Ascending aorta (tissue), 2 donors: ENCODE data around the gene PARD3B. TPM values are rescaled to one million over a fixed set of nuclear protein-coding genes. Genes with fewer than 3 reads are reported as not detected.

Experiments used
- DNase-seq, 2 donors: peaks; one replicate each; pipeline ENCODE4 v3.0.0-alpha.2; 2019; ENCODE audit warnings: low spot score in 2 of 2
- H3K27ac ChIP-seq, 2 donors: fragments of 200-600 bp; sonication (generic); one replicate each; pipeline ENCODE4 v1.5.1; 2016 to 2017; ENCODE audit warnings: mild to moderate bottlenecking in 1 of 2
- H3K27me3 ChIP-seq: fragments of 200-600 bp; sonication (generic); one replicate; pipeline ENCODE4 v1.5.1; 2017
- H3K36me3 ChIP-seq, 2 donors: fragments of 200-600 bp; sonication (generic); one replicate each; pipeline ENCODE4 v1.5.1; 2016
- H3K4me1 ChIP-seq, 2 donors: fragments of 200-600 bp; sonication (generic); one replicate each; pipeline ENCODE4 v1.5.1; 2016 to 2017; ENCODE audit warnings: mild to moderate bottlenecking in 1 of 2
- H3K4me3 ChIP-seq, 2 donors: fragments of 200-600 bp; sonication (generic); one replicate each; pipeline ENCODE4 v1.5.1; 2016 to 2017; ENCODE audit warnings: mild to moderate bottlenecking in 1 of 2
- H3K9me3 ChIP-seq, 2 donors: fragments of 200-600 bp; sonication (generic); one replicate each; pipeline ENCODE4 v1.5.1; 2016
- intact Hi-C: fragments of 100-400 bp; cut with DNase I; formaldehyde crosslinking; loops from one replicate; pipeline ENCODE4 v1.15.1; 2023
- total RNA-seq: library from RNA; depleted of rRNA; stranded (reverse); fragments of >200 nt; gene quantifications from one replicate; pipeline ENCODE4 v1.1.0, GENCODE V29; 2016
- TF ChIP-seq, protein P1 (sequence below), 3 experiments: fragments of 200-600 bp in 2 of 3; fragments of 450-650 bp in 1 of 3; sonication (generic) in 2 of 3; IDR thresholded peaks; one replicate each; pipeline ENCODE4 v1.5.1; 2016 to 2019; ENCODE audit warnings: antibody characterized with exemption in 3 of 3, mild to moderate bottlenecking in 1 of 3, moderate library complexity in 1 of 3

Gene PARD3B
- total RNA-seq, 1 donor from 2014 or later, result 9.5 TPM

DNA sequence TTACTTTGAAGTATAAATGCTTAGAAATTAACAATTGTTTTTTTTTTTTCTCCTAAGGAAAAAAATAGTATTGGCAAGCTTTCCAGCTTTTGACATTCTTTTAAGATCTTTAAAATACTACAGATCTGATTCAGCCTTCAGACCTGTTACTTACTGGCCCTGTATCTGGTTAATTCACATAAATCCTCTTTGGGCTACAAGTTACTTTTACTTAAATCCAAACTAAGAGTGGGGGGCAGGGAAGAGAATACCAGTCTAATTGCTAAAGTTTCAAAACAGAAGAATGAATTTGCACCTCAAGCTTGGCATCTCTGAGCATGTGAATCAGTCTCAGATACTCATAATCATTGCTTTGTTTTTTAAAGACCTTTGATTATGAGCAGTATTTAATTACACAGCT is 386.3 kb downstream of the PARD3B start:
- H3K36me3 ChIP-seq, result no peaks in the 10 kb centered on the region
- no peak for DNase-seq
- TF ChIP-seq, protein P1, sequence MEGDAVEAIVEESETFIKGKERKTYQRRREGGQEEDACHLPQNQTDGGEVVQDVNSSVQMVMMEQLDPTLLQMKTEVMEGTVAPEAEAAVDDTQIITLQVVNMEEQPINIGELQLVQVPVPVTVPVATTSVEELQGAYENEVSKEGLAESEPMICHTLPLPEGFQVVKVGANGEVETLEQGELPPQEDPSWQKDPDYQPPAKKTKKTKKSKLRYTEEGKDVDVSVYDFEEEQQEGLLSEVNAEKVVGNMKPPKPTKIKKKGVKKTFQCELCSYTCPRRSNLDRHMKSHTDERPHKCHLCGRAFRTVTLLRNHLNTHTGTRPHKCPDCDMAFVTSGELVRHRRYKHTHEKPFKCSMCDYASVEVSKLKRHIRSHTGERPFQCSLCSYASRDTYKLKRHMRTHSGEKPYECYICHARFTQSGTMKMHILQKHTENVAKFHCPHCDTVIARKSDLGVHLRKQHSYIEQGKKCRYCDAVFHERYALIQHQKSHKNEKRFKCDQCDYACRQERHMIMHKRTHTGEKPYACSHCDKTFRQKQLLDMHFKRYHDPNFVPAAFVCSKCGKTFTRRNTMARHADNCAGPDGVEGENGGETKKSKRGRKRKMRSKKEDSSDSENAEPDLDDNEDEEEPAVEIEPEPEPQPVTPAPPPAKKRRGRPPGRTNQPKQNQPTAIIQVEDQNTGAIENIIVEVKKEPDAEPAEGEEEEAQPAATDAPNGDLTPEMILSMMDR (IDR thresholded peaks at IDR 0.05), result no peak
- no peak overlapping the region for H3K4me3 ChIP-seq
- H3K9me3 ChIP-seq, result no peaks in the 10 kb centered on the region
- intact Hi-C loops, result no loop called here
- no peaks in the 10 kb centered on the region for H3K27me3 ChIP-seq
- no peak overlapping the region for H3K27ac ChIP-seq
- H3K4me1 ChIP-seq, result no peaks in the 10 kb centered on the region

GRCh38 chr2:204933735-204934374 is 388.6 kb downstream of the PARD3B start:
- no peaks in the 10 kb centered on the region for H3K36me3 ChIP-seq
- no peaks in the 10 kb centered on the region for H3K27me3 ChIP-seq
- H3K4me1 ChIP-seq, result no peaks in the 10 kb centered on the region
- no peak overlapping the region for H3K4me3 ChIP-seq
- H3K27ac ChIP-seq, result no peak overlapping the region
- H3K9me3 ChIP-seq, result no peaks in the 10 kb centered on the region
- TF ChIP-seq, protein P1 (IDR thresholded peaks at IDR 0.05), result no peak
- intact Hi-C loops, result no loop called here
- DNase-seq, result no peak

- Histone ChIP-seq H3K4me3 (no peak overlapping the region), H3K27me3 (no peaks in the 10 kb centered on the region), H3K9me3 (peaks cover 0 to 6% of the 10 kb centered on the region in 2 donors), H3K4me1 (no peaks in the 10 kb centered on the region), H3K27ac (no peak overlapping the region), H3K36me3 (no peaks in the 10 kb centered on the region)
- intact Hi-C loops, result no loop called here
- TF ChIP-seq, protein P1 (IDR thresholded peaks at IDR 0.05), result no peak
- no peak for DNase-seq
Observed at GRCh38 chr2:204944927-204945326, 399.7 kb downstream of the PARD3B start.

GRCh38 chr2:204945376-204945775 is 400.1 kb downstream of the PARD3B start:
- H3K4me1 ChIP-seq, result no peaks in the 10 kb centered on the region
- intact Hi-C loops, result no loop called here
- no peak overlapping the region for H3K4me3 ChIP-seq
- no peak for DNase-seq
- peaks cover 0 to 6% of the 10 kb centered on the region in 2 donors for H3K9me3 ChIP-seq
- H3K27me3 ChIP-seq, result no peaks in the 10 kb centered on the region
- TF ChIP-seq, protein P1 (IDR thresholded peaks at IDR 0.05), result no peak
- no peaks in the 10 kb centered on the region for H3K36me3 ChIP-seq
- H3K27ac ChIP-seq, result no peak overlapping the region

- H3K36me3 ChIP-seq, result no peaks in the 10 kb centered on the region
- no peak overlapping the region for H3K27ac ChIP-seq
- H3K4me1 ChIP-seq, result no peaks in the 10 kb centered on the region
- H3K9me3 ChIP-seq, result no peaks in the 10 kb centered on the region
- intact Hi-C loops, result no loop called here
- no peak overlapping the region for H3K4me3 ChIP-seq
- no peaks in the 10 kb centered on the region for H3K27me3 ChIP-seq
- TF ChIP-seq, protein P1 (IDR thresholded peaks at IDR 0.05), result no peak
- DNase-seq, result no peak
Observed at GRCh38 chr2:204946892-204947291, 401.6 kb downstream of the PARD3B start.

DNA sequence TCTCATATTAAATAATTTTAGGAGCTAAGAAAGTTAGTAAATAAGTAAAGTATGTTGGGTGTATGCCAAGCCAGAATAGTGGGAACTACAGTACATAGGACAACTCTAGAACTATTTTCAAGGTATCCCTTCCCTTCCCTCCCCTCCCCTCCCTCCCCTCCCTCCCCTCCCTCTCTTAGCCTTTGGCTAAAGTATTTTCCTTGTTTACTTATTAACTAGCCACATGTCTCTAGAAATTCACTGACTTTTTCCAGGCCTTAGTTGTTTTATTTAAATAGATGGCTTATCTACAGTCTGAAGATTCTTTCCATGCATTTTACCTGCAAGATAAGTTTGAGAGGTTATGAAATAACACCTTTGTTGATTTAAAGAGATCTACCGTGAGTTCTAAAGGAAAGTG is 402.1 kb downstream of the PARD3B start:
- Histone ChIP-seq H3K27me3 (no peaks in the 10 kb centered on the region), H3K4me1 (no peaks in the 10 kb centered on the region), H3K27ac (no peak overlapping the region), H3K4me3 (no peak overlapping the region), H3K9me3 (no peaks in the 10 kb centered on the region), H3K36me3 (no peaks in the 10 kb centered on the region)
- TF ChIP-seq, protein P1 (IDR thresholded peaks at IDR 0.05), result no peak
- intact Hi-C loops, result no loop called here
- DNase-seq, result no peak
